Measurements from ENCODE around the gene MAP3K7CL. TPM values are rescaled to one million over a fixed set of nuclear protein-coding genes. Genes with fewer than 3 reads are reported as not detected.
A peak's percentile ranks its signal among the peaks of the same experiment; 100 is the strongest.

Gene MAP3K7CL
- total RNA-seq: 1.1 TPM
- long read RNA-seq: 0 reads

DNA sequence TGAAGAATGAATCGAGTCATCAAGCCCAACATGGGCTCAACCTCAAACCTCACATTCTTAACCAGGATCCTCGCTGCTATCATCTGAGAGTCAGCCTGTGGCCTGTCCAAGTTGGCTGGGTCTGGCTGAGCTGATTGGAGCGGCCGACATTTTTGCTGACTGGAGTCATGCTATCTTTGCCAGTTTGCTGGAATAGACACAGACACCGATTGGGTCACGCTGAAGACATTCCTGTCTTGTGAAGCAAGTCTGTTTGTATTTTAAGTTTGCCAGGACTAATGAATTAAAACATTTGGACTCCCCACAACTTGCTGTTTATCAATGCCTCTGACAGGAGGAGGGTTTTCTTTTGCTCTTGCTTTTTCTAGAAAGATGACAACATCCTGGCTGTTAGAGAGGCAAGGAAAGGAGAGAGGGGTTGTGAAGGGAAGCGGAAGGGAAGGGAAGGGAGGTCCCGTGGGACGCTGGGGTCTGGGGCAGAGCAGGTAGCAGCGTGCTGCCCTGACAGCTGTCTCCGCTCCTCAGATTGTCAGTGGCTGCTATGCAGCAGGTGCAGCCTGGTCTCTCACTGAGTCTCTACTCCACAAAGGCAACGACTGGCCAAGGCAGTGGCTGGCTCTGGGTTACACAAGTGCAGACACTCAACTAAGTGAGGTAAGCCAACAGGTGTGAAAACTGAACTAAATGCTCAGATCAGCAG, at the start of gene MAP3K7CL:
Gene MAP3K7CL, plus strand, starts transcription at position 375 of the 700 bp plus-strand sequence. CDS start 2,701 bp downstream, outside the sequence.
- peak; percentile 99 for ATAC-seq
- intact Hi-C loops (cut with micrococcal nuclease): no loop called here
- DNase-seq: peak; percentile 48

DNA sequence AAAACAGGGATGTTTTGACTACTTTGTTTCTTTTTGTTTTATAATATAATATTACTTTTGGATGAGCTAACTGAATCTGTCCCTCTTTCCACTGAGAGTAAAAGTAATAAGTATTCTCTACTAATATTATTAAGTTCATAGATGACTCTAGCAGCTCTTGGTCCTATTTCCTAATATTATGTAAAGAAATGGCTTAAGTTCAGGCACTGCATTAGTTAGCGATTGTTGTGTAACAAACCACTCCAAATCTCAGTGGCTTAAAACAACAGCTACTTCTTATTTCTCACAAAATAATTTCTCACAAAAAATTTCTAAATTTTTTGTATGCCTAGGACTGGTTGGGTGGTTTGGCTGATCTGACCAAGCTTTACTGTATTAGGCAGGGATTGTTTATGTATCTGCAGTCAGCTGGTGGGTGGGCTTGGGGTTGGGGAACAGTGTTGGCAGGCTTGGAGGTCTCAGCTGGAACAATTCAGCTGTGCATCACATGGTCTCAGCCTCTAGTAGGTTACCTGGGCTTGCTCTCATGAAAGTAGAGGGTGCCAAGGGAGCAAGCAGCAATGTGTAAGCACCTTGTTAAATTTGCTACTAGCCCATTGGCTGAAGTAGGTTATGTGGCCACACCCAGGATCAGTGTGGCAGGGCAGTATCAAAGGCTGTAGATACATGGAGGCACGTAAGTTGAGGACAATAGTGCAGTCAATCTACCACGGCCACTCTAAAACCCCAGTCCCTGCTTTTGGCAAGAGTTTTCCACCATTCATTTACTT, 48.2 kb upstream of the MAP3K7CL start:
- DNase-seq (no peak), ATAC-seq (no peak)
- intact Hi-C loops (cut with micrococcal nuclease): no loop called here

DNA sequence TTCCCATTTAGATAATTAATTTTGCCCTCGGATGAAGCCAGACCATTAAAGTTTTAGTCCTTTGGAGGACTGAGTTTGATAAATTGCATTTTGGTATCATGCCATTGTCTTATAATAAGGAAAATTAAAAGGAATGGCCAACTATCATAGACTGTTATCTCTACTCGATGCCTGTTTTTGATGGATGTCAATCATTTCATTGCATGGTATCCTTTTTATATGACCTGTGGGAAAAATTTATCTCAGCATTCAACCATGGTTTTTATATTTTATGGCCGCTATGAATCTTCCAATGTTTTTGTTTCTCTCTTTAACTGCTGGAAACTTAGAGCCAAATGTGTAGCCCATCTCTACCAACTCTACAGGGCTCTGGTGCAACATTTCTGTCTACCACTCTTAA, 47.1 kb upstream of the MAP3K7CL start:
- DNase-seq: no peak
- ATAC-seq: no peak
- intact Hi-C loops (cut with micrococcal nuclease): no loop called here

DNA sequence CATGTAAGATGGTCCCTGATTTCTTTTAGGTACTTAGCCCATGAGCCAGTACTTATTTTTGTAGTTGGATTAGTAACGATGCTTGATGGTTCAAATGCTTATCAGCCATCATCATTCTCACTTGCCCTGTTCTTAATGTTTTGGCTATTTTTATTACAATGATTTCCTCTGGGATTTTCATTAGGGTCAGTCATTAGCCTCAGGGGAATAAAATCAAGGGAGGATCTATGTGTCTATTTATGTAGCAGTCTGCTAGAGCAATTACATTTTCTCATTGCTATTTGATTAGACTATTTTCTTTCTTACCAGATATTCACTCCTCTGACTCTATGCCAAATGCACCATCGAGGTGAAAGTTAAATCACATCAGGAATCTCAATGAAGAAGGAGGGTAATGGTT, 46.1 kb upstream of the MAP3K7CL start:
- ATAC-seq (peak; percentile 34), DNase-seq (no peak)
- intact Hi-C loops (cut with micrococcal nuclease): no loop called here

DNA sequence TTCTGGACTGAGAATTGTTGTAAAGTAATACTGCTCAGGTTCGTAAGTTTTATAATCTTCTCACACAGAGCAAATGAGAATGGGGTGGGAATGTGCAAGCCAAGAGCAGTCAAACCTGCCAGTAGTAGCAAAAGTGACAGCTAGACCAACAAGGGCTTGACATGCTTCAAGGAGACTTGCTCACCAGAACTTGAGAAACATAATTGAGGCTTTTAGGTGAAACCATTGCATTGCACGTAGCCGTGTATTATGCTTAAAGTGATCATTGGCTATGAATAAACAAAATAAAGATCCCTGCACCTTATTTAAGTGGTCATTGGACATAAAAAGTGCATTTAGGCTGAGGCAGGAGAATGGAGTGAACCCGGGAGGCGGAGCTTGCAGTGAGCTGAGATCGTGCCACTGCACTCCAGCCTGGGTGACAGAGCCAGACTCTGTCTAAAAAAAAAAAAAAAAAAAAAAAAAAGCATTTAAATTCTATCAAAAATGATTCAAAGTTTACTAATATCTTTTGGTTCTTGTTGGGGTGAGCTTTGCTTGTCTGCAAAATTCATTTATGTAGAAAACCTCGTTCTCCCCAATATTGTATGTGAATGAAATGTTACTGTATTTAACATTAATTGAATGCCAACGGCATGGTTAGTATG, 45.2 kb upstream of the MAP3K7CL start:
- no peak for DNase-seq
- ATAC-seq: no peak
- intact Hi-C loops (cut with micrococcal nuclease): loop anchor here (5.0 kb wide), 1 partner anchor 287 kb away; no protein-coding TSS in a partner anchor

GRCh38 chr21:29091033-29091432, 39.4 kb upstream of the MAP3K7CL start:
- no peak for DNase-seq
- no peak for ATAC-seq
- intact Hi-C loops (cut with micrococcal nuclease): no loop called here

- no peak for ATAC-seq
- no peak for DNase-seq
- intact Hi-C loops (cut with micrococcal nuclease): no loop called here
Measured at GRCh38 chr21:29092102-29092959, 38.1 kb upstream of the MAP3K7CL start.

GRCh38 chr21:29096218-29097015, 34.0 kb upstream of the MAP3K7CL start:
- intact Hi-C loops (cut with micrococcal nuclease): no loop called here
- DNase-seq: no peak
- no peak for ATAC-seq

DNA sequence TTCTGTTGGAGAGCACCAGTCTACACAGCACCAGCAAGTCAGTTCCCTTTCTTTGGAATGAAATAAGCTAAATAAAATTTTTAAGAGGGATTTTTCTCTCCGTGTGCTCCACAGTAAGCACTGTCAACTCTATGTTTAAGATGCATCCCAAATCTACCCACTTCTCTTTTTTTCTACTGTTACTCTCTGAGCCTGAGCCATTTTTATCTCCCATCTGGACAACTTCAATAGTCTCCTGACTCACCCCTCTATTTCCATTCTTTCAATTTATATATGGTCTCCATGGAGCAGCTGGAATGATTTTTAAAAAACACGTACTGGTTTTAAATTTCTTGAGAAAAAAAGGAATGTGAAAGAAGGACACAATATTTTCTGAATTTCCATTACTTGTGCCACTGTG, 32.3 kb upstream of the MAP3K7CL start:
- intact Hi-C loops (cut with micrococcal nuclease): no loop called here
- ATAC-seq: no peak
- DNase-seq: no peak

GRCh38 chr21:29102791-29103257, 27.6 kb upstream of the MAP3K7CL start:
- DNase-seq (no peak), ATAC-seq (no peak)
- intact Hi-C loops (cut with micrococcal nuclease): no loop called here

GRCh38 chr21:29104239-29104708, 26.2 kb upstream of the MAP3K7CL start:
- DNase-seq (no peak), ATAC-seq (no peak)
- intact Hi-C loops (cut with micrococcal nuclease): no loop called here

DNA sequence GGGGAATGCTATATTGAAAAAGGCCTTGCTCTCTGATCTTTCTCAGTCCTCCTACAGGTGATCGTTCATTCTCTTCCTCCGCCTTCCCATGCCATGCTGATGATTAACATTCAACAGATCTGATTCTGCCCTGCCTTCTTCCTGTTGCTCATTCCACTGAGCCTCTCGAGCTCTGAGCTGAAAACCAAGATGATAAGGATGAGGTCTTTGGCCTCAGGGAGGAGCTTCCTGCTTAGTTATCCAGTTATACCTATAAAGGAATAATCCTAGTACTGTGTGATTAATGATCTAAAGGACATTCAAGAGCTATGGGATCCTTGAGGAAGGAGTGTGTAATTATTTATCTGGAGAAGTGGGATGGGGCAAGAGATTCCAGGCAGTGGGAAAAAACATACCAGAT, 25.2 kb upstream of the MAP3K7CL start:
- intact Hi-C loops (cut with micrococcal nuclease): no loop called here
- ATAC-seq (no peak), DNase-seq (no peak)

DNA sequence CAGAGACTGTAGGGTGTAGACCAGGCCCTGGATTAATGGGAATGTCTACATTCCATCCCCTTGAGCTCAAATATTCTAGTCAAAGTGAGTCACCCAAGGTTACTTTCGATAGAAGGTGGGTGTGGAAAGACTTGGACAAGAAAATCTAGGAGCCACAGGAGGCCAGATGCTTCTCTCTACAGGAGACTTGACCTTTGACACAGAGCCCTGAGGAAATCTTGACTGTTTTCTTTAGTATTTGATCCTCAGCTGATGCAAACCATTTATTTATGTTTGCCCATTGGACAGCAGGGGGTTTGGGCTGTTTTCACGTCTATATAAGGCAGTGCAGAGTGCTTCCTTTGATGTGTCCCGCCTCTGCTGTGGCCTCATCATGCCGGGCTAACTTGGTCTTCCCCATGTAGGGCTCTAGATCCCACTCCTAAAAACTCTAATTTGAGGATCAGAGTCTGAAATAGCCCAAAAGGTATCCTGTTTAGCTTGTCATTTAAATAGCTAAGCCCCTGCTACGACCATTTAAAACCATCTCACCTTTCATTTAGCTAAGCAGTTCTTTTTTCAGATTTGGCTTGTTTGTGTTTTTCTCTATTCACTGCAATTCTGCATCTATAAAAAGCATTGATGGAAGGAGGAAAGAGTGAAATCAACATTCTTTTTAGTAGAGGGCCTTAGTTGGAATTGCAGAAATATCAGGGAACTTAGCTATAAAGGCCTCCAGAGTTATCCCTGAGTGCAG, 15.5 kb upstream of the MAP3K7CL start:
- DNase-seq (no peak), ATAC-seq (no peak)
- intact Hi-C loops (cut with micrococcal nuclease): no loop called here

- DNase-seq: no peak
- intact Hi-C loops (cut with micrococcal nuclease): no loop called here
- no peak for ATAC-seq
Measured at GRCh38 chr21:29115899-29116298, 14.5 kb upstream of the MAP3K7CL start.

- no peak for ATAC-seq
- DNase-seq: no peak
- intact Hi-C loops (cut with micrococcal nuclease): no loop called here
Measured at GRCh38 chr21:29117372-29117955, 13.0 kb upstream of the MAP3K7CL start.

DNA sequence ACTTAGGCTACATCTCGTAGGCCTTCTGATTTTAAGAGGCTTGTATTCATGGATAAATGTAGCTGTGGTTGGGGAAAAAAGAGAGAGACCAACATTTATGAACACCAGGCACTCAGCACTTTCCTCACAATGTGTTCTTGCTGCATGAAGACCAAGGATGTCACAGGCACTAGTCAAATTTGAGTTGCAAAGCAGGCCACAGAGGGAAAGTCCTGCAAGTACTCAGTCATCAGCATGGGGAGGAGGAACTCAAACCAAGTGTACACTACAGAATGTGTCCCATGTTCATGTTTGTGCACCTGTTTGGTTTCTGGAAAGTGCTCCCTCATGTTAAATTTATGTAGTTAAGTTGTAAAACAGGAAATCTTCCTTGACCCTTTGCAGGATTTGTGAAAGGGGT, 8.7 kb upstream of the MAP3K7CL start:
- DNase-seq (no peak), ATAC-seq (no peak)
- intact Hi-C loops (cut with micrococcal nuclease): no loop called here

GRCh38 chr21:29124645-29125044, 5.8 kb upstream of the MAP3K7CL start:
- no peak for DNase-seq
- ATAC-seq: no peak
- intact Hi-C loops (cut with micrococcal nuclease): no loop called here
